MCF 10A (cell line): Measurements from ENCODE around the gene SOCS3. TPM values are rescaled to one million over a fixed set of nuclear protein-coding genes. Genes with fewer than 3 reads are reported as not detected.

Experiments used
- BruUV-seq: library from RNA; stranded (reverse); fragments of 400-500 nt; replicated peaks from 2 replicates; lab custom pipeline; 2021; lab: Mats Ljungman, UMichigan
- CTCF ChIA-PET: fragments of 300-600 bp; sonication (Branson Sonifier 250); formaldehyde crosslinking; extraction: SDS; loops from one replicate; lab custom pipeline; 2021; ENCODE audit warnings: antibody characterized with exemption, inconsistent platforms; lab: Yijun Ruan, JAX
- POLR2A ChIA-PET: fragments of 300-600, 350-650 bp; sonication (Branson Sonifier 250); formaldehyde crosslinking; extraction: SDS; loops from one replicate; lab custom pipeline; 2020; ENCODE audit warnings: antibody characterized with exemption, inconsistent platforms; lab: Yijun Ruan, JAX
- DNase-seq: peaks from one replicate; pipeline ENCODE4 v3.0.0-alpha.2; 2018; ENCODE audit not compliant: unreplicated experiment
- H3K27ac Mint-ChIP-seq: one replicate; pipeline ENCODE4 v1.8.0; 2022; ENCODE audit warnings: mild to moderate bottlenecking, low read depth, mixed read lengths; ENCODE audit not compliant: unreplicated experiment
- H3K27me3 Mint-ChIP-seq: one replicate; pipeline ENCODE4 v1.8.0; 2022; ENCODE audit warnings: mixed read lengths; ENCODE audit not compliant: insufficient read depth, unreplicated experiment
- H3K36me3 Mint-ChIP-seq: one replicate; pipeline ENCODE4 v1.8.0; 2022; ENCODE audit warnings: mild to moderate bottlenecking, moderate library complexity, mixed read lengths; ENCODE audit not compliant: insufficient read depth, unreplicated experiment
- H3K4me1 Mint-ChIP-seq: one replicate; pipeline ENCODE4 v1.8.0; 2022; ENCODE audit warnings: mixed read lengths; ENCODE audit not compliant: insufficient read depth, unreplicated experiment
- H3K4me3 Mint-ChIP-seq: one replicate; pipeline ENCODE4 v1.8.0; 2022; ENCODE audit warnings: mild to moderate bottlenecking, moderate library complexity, mixed read lengths; ENCODE audit not compliant: unreplicated experiment
- H3K9me3 Mint-ChIP-seq: one replicate; pipeline ENCODE4 v1.8.0; 2022; ENCODE audit warnings: mixed read lengths; ENCODE audit not compliant: unreplicated experiment
- CTCF ChIP-seq: fragments of 200-600 bp; IDR thresholded peaks from one replicate; pipeline ENCODE4 v1.8.0; 2022; ENCODE audit warnings: antibody characterized with exemption, mild to moderate bottlenecking; ENCODE audit not compliant: unreplicated experiment
- intact Hi-C: fragments of 100-400 bp; cut with micrococcal nuclease; formaldehyde crosslinking; loops from 2 replicates; pipeline ENCODE4 v1.14.1; 2022
- total RNA-seq: library from RNA; stranded (reverse); gene quantifications from 2 replicates; pipeline ENCODE4 v1.2.3, GENCODE V29; 2022

SOCS3 gene
- total RNA-seq, 1 experiment from 2014 or later = 2.5 TPM

- ChIA-PET POLR2A (interaction anchor here (1.0 to 1.7 kb wide), 6 partner anchors 9 to 34 kb away, joined by 3 to 18 read pairs (median 6); no protein-coding TSS in a partner anchor), CTCF (interaction anchor here (0.6 to 2.0 kb wide), 4 partner anchors 15 to 125 kb away, joined by 3 to 6 read pairs (median 6); no protein-coding TSS in a partner anchor)
- peak overlapping the region; percentile 6 for H3K4me3 Mint-ChIP-seq
- H3K27me3 Mint-ChIP-seq = no peaks in the 10 kb centered on the region
- peaks cover 10% of the 10 kb centered on the region for H3K36me3 Mint-ChIP-seq
- intact Hi-C loops = no loop called here
- peak overlapping the region; percentile 49 for H3K27ac Mint-ChIP-seq
- no TSS peak for BruUV-seq
- DNase-seq = peak; percentile 92
- H3K9me3 Mint-ChIP-seq = no peaks in the 10 kb centered on the region
- H3K4me1 Mint-ChIP-seq = peaks cover 31% of the 10 kb centered on the region
- TF ChIP-seq CTCF = no peak
Observed at GRCh38 chr17:78375401-78376151, 15.7 kb upstream of the SOCS3 start.

- H3K4me3 Mint-ChIP-seq = no peak overlapping the region
- peak overlapping the region; percentile 49 for H3K27ac Mint-ChIP-seq
- no peak for TF ChIP-seq CTCF
- no peaks in the 10 kb centered on the region for H3K27me3 Mint-ChIP-seq
- no TSS peak for BruUV-seq
- peaks cover 26% of the 10 kb centered on the region for H3K4me1 Mint-ChIP-seq
- ChIA-PET CTCF (interaction anchor here (1.1 to 1.5 kb wide), 3 partner anchors 14 to 124 kb away, joined by 3 to 6 read pairs (median 6); no protein-coding TSS in a partner anchor), POLR2A (interaction anchor here (1.5 to 1.7 kb wide), 2 partner anchors 10 kb away, joined by 6 to 12 read pairs; no protein-coding TSS in a partner anchor)
- peaks cover 8% of the 10 kb centered on the region for H3K36me3 Mint-ChIP-seq
- H3K9me3 Mint-ChIP-seq = no peaks in the 10 kb centered on the region
- intact Hi-C loops = no loop called here
- DNase-seq = peak; percentile 45
Observed at GRCh38 chr17:78374631-78375274, 14.9 kb upstream of the SOCS3 start.

- ChIA-PET CTCF (interaction anchor here (1.1 to 1.2 kb wide), 2 partner anchors 48 to 123 kb away, joined by 3 to 6 read pairs; no protein-coding TSS in a partner anchor), POLR2A (interaction anchor here (0.8 kb wide), 1 partner anchor 13 kb away, joined by 3 read pairs; no protein-coding TSS in a partner anchor)
- no peaks in the 10 kb centered on the region for H3K9me3 Mint-ChIP-seq
- intact Hi-C loops = no loop called here
- no peak overlapping the region for H3K27ac Mint-ChIP-seq
- H3K4me3 Mint-ChIP-seq = no peak overlapping the region
- no peak for DNase-seq
- H3K27me3 Mint-ChIP-seq = no peaks in the 10 kb centered on the region
- peaks cover 3% of the 10 kb centered on the region for H3K36me3 Mint-ChIP-seq
- BruUV-seq = no TSS peak
- TF ChIP-seq CTCF = no peak
- peaks cover 23% of the 10 kb centered on the region for H3K4me1 Mint-ChIP-seq
Observed at GRCh38 chr17:78374189-78374588, 14.3 kb upstream of the SOCS3 start.

- peaks cover 21% of the 10 kb centered on the region for H3K4me1 Mint-ChIP-seq
- ChIA-PET POLR2A (interaction anchor here (1.5 kb wide), 1 partner anchor 11 kb away, joined by 4 read pairs; no protein-coding TSS in a partner anchor), CTCF (interaction anchor here (0.7 kb wide), 1 partner anchor 12 kb away, joined by 3 read pairs; no protein-coding TSS in a partner anchor)
- no peaks in the 10 kb centered on the region for H3K36me3 Mint-ChIP-seq
- no peaks in the 10 kb centered on the region for H3K27me3 Mint-ChIP-seq
- intact Hi-C loops = no loop called here
- TF ChIP-seq CTCF = no peak
- H3K4me3 Mint-ChIP-seq = no peak overlapping the region
- no peak for DNase-seq
- no peaks in the 10 kb centered on the region for H3K9me3 Mint-ChIP-seq
- no peak overlapping the region for H3K27ac Mint-ChIP-seq
- BruUV-seq = no TSS peak
Observed at GRCh38 chr17:78372841-78373240, 13.0 kb upstream of the SOCS3 start.
